Activated gamma-delta T cell treated with Interleukin-2 at 50 U/mL for 16 hours (primary cell): ENCODE measurements around the gene SLAIN2.
"Not testable (repeated sequence)": the region's sequence is repeated elsewhere in the genome, so short reads cannot be mapped to it uniquely, and the experiment has no call there.

Experiments
- DNase-seq: peaks from one replicate; pipeline ENCODE4 v3.0.0-alpha.2; 2020

The SLAIN2 gene

GRCh38 chr4:48370260-48371134 is 29.2 kb downstream of the SLAIN2 start:
- no peak for DNase-seq

GRCh38 chr4:48372272-48372671 is 30.9 kb downstream of the SLAIN2 start:
- DNase-seq, result no peak

- DNase-seq, result no peak
Measured at GRCh38 chr4:48375651-48376304, 34.4 kb downstream of the SLAIN2 start.

- DNase-seq, result no peak
Measured at GRCh38 chr4:48379587-48380180, 38.4 kb downstream of the SLAIN2 start.

- DNase-seq, result no peak
Measured at GRCh38 chr4:48380583-48381167, 39.3 kb downstream of the SLAIN2 start.

GRCh38 chr4:48388525-48389154 is 47.3 kb downstream of the SLAIN2 start:
- DNase-seq, result no peak

- no peak for DNase-seq
Measured at GRCh38 chr4:48396043-48396442, 54.7 kb downstream of the SLAIN2 start.

- no peak for DNase-seq
Measured at GRCh38 chr4:48400416-48400815, 59.1 kb downstream of the SLAIN2 start.

GRCh38 chr4:48403358-48403757 is 62.0 kb downstream of the SLAIN2 start:
- no peak for DNase-seq

GRCh38 chr4:48403779-48404178 is 62.5 kb downstream of the SLAIN2 start:
- DNase-seq, result no peak

GRCh38 chr4:48405924-48406323 is 64.6 kb downstream of the SLAIN2 start:
- no peak for DNase-seq

GRCh38 chr4:48409203-48409602 is 67.9 kb downstream of the SLAIN2 start:
- no peak for DNase-seq

- DNase-seq, result no peak
Measured at GRCh38 chr4:48410812-48411211, 69.5 kb downstream of the SLAIN2 start.

- DNase-seq, result no peak
Measured at GRCh38 chr4:48420144-48420543, 78.8 kb downstream of the SLAIN2 start.

GRCh38 chr4:48421101-48421500 is 79.8 kb downstream of the SLAIN2 start:
- DNase-seq, result no peak

- DNase-seq, result no peak
Measured at GRCh38 chr4:48428926-48429325, 87.6 kb downstream of the SLAIN2 start.

- DNase-seq, result no peak
Measured at GRCh38 chr4:48429709-48430474, 88.6 kb downstream of the SLAIN2 start.

- no peak for DNase-seq
Measured at GRCh38 chr4:48431401-48431800, 90.1 kb downstream of the SLAIN2 start.

- no peak for DNase-seq
Measured at GRCh38 chr4:48432017-48432416, 90.7 kb downstream of the SLAIN2 start.

- no peak for DNase-seq
Measured at GRCh38 chr4:48436318-48436717, 95.0 kb downstream of the SLAIN2 start.

- no peak for DNase-seq
Measured at GRCh38 chr4:48439988-48440387, 98.7 kb downstream of the SLAIN2 start.

- DNase-seq, result not testable (repeated sequence)
Measured at GRCh38 chr4:48440914-48441313, 99.6 kb downstream of the SLAIN2 start.
